Heart left ventricle (tissue), 13 donors: ENCODE measurements around the gene INSIG1.

Experiments
- CTCF ChIP-seq, 12 donors: fragments of 200-600 bp; sonication (generic) in 4 of 12; IDR thresholded peaks; one replicate each; pipeline versions ENCODE4 v1.5.0 to v1.8.0; 2018 to 2022; ENCODE audit warnings: antibody characterized with exemption in 12 of 12, mild to moderate bottlenecking in 5 of 12
- POLR2A ChIP-seq, 2 donors: fragments of 450-650 bp; IDR thresholded peaks; one replicate each; pipeline ENCODE4 v1.6.1; 2017; ENCODE audit warnings: antibody characterized with exemption in 2 of 2, mild to moderate bottlenecking in 2 of 2, moderate library complexity in 2 of 2
- donor health status: ischemic (EF 13 %, LVEDD 7.1; RV severe dilation, severe dysfunction).
- donor health status: DM: no; HTN: yes; CAD: no.
- donor health status: DM: no; HTN: no; CAD: no.
- donor health status: ischemic (EF 25% LVEDD 6.9; RV normal size, moderate dysfunction).
- donor health status: ischemic (EF 25% LVEDD 5.7; RV mildly dilated, moderate dysfunction).
- donor health status: ischemic (EF 35%, LVEDD 5.7; RV mildly dilated, moderate dysfunction).
- donor health status: nonischemic (EF 11% LVEDD 7.7; RV severe dilation, severe dysfunction).
- donor health status: DM: yes; HTN: yes; CAD: no.
- donor health status: PGD.
- donor health status: ischemic (EF 29% LVEDD 5.4; RV normal size, mild dysfunction).
- donor health status: nonischemic (EF 23%, LVEDD 6.1; RV moderate dilation, normal function).

GRCh38 chr7:155294511-155294778 is 3.2 kb upstream of the INSIG1 start:
- TF ChIP-seq POLR2A (IDR thresholded peaks at IDR 0.05) = no peak
- no peak for TF ChIP-seq CTCF (IDR thresholded peaks at IDR 0.05)
